HG03342 (cell line): Measurements from ENCODE around the gene ENTPD7.
"Not testable (repeated sequence)": the region's sequence is repeated elsewhere in the genome, so short reads cannot be mapped to it uniquely, and the experiment has no call there.

Experiments used
- ATAC-seq: cut with Tn5 transposase; IDR thresholded peaks from one replicate; pipeline ENCODE4 v1.9.1; 2021; ENCODE audit warnings: mild to moderate bottlenecking, moderate library complexity; ENCODE audit not compliant: unreplicated experiment

Gene ENTPD7

GRCh38 chr10:99682752-99683151, 23.4 kb downstream of the ENTPD7 start:
- ATAC-seq: no peak

- peak; percentile 88 for ATAC-seq
Measured at GRCh38 chr10:99685597-99685967, 26.3 kb downstream of the ENTPD7 start.

- no peak for ATAC-seq
Measured at GRCh38 chr10:99689461-99689860, 30.2 kb downstream of the ENTPD7 start.

- no peak for ATAC-seq
Measured at GRCh38 chr10:99693933-99694583, 34.7 kb downstream of the ENTPD7 start.

- ATAC-seq: no peak
Measured at GRCh38 chr10:99695761-99696160, 36.5 kb downstream of the ENTPD7 start.

GRCh38 chr10:99698504-99699080, 39.3 kb downstream of the ENTPD7 start:
- no peak for ATAC-seq

GRCh38 chr10:99700649-99701048, 41.3 kb downstream of the ENTPD7 start:
- ATAC-seq: no peak

- no peak for ATAC-seq
Measured at GRCh38 chr10:99708428-99709012, 49.2 kb downstream of the ENTPD7 start.

GRCh38 chr10:99709480-99710229, 50.3 kb downstream of the ENTPD7 start:
- peak; percentile 79 for ATAC-seq

GRCh38 chr10:99711129-99711719, 51.9 kb downstream of the ENTPD7 start:
- ATAC-seq: no peak

- ATAC-seq: no peak
Measured at GRCh38 chr10:99714446-99714845, 55.1 kb downstream of the ENTPD7 start.

GRCh38 chr10:99720387-99720786, 61.1 kb downstream of the ENTPD7 start:
- no peak for ATAC-seq

GRCh38 chr10:99730026-99730425, 70.7 kb downstream of the ENTPD7 start:
- ATAC-seq: no peak

GRCh38 chr10:99731306-99732032, 72.2 kb downstream of the ENTPD7 start:
- no peak for ATAC-seq

GRCh38 chr10:99732033-99732842, 72.9 kb downstream of the ENTPD7 start, which contains the start of the genes COX15 and CUTC:
Gene COX15 (minus strand): TSS chr10:99732127. CDS start chr10:99732049, 78 bp downstream.
Gene CUTC (plus strand): TSS chr10:99732234. CDS start chr10:99732349, 115 bp downstream.
- peak; percentile 88 for ATAC-seq

GRCh38 chr10:99733366-99733765, 74.1 kb downstream of the ENTPD7 start:
- no peak for ATAC-seq

- not testable (repeated sequence) for ATAC-seq
Measured at GRCh38 chr10:99734111-99734510, 74.8 kb downstream of the ENTPD7 start.

GRCh38 chr10:99740260-99740659, 81.0 kb downstream of the ENTPD7 start:
- no peak for ATAC-seq

- ATAC-seq: no peak
Measured at GRCh38 chr10:99740933-99741559, 81.7 kb downstream of the ENTPD7 start.
